K562 (cell line): Measurements from ENCODE around the gene EZH2. TPM values are rescaled to one million over a fixed set of nuclear protein-coding genes. Genes with fewer than 3 reads are reported as not detected.
A peak's percentile ranks its signal among the peaks of the same experiment; 100 is the strongest.

Source experiments
- ATAC-seq: fragments of 200-7000 bp; cut with Tn5 transposase; 3 replicates; pipeline ENCODE4 v1.9.1; 2020; ENCODE audit warnings: moderate library complexity
- BruUV-seq: library from RNA; stranded (reverse); fragments of 400-500 nt; replicated peaks from 2 replicates; lab custom pipeline; 2021; lab: Mats Ljungman, UMichigan
- CTCF ChIA-PET: fragments of 300-600 bp; formaldehyde crosslinking; extraction: SDS; loops from one replicate; lab custom pipeline; 2021; ENCODE audit warnings: low intra/inter-chr PET ratio; lab: Yijun Ruan, JAX
- POLR2A ChIA-PET: fragments of 300-600, 350-650 bp; sonication (Branson Sonifier 250); formaldehyde crosslinking; extraction: SDS; loops from one replicate; lab custom pipeline; 2021; ENCODE audit warnings: antibody characterized with exemption, inconsistent platforms; lab: Yijun Ruan, JAX
- DNase-seq, 4 experiments: peaks; one replicate each; pipeline versions ENCODE4 v3.0.0 to v3.0.0-alpha.2; 2011 to 2018; ENCODE audit warnings: low spot score in 3 of 4, mixed read lengths in 3 of 4; ENCODE audit errors: extremely low read depth in 1 of 4
- FAIRE-seq: peaks from 2 replicates; lab custom pipeline; 2011; peaks lifted over from hg19 to GRCh38; lab: Jason Lieb, UNC
- H2AFZ ChIP-seq: 2 replicates; pipeline ENCODE4 v1.6.0; 2011; ENCODE audit warnings: low read depth, low read length, control low read depth, inconsistent platforms
- H3K27ac ChIP-seq: fragments of 200-600 bp; 3 replicates; pipeline ENCODE4 v1.8.0; 2011; ENCODE audit warnings: low read depth, mild to moderate bottlenecking, control low read depth, inconsistent platforms, low read length, moderate library complexity, mixed read lengths; ENCODE audit errors: extremely low read depth
- H3K27me3 ChIP-seq, 2 experiments: fragments of 300-600 bp in 1 of 2; 2 replicates in 1 of 2; 3 replicates in 1 of 2; pipeline versions ENCODE4 v1.6.0 to v1.8.0; 2011; ENCODE audit warnings: inconsistent platforms in 2 of 2, low read length in 2 of 2, mild to moderate bottlenecking in 1 of 2, mixed read lengths in 1 of 2, moderate library complexity in 1 of 2; ENCODE audit not compliant: control insufficient read depth in 2 of 2, insufficient read depth in 2 of 2
- H3K36me3 ChIP-seq: fragments of 300-600 bp; 3 replicates; pipeline ENCODE4 v1.8.0; 2011; ENCODE audit warnings: mild to moderate bottlenecking, low read length, inconsistent platforms; ENCODE audit not compliant: control insufficient read depth, insufficient read depth
- H3K4me1 ChIP-seq, 2 experiments: fragments of 200-600 bp in 1 of 2; replicated peaks in 1 of 2; 2 replicates in 1 of 2; 3 replicates in 1 of 2; pipeline versions ENCODE4 v1.5.1 to v1.8.0; 2011; ENCODE audit warnings: inconsistent platforms in 2 of 2, low read length in 2 of 2, mild to moderate bottlenecking in 1 of 2, mixed read lengths in 1 of 2, moderate library complexity in 1 of 2; ENCODE audit not compliant: control insufficient read depth in 2 of 2, insufficient read depth in 2 of 2
- H3K4me2 ChIP-seq: 2 replicates; pipeline ENCODE4 v1.6.1; 2011; ENCODE audit warnings: low read length, control low read depth, inconsistent platforms, mixed read lengths; ENCODE audit not compliant: insufficient read depth
- H3K4me3 ChIP-seq: fragments of 200-600 bp; sonication (generic), shearing (Covaris generic); 2 replicates; pipeline ENCODE4 v1.5.1; 2016; ENCODE audit warnings: control low read depth, inconsistent platforms
- H3K79me2 ChIP-seq: fragments of 200-600 bp; 3 replicates; pipeline ENCODE4 v1.8.0; 2011; ENCODE audit warnings: low read length, inconsistent platforms; ENCODE audit not compliant: control insufficient read depth, insufficient read depth
- H3K9ac ChIP-seq, 2 experiments: 2 replicates each; pipeline versions ENCODE4 v1.6.0 to v1.6.1; 2011; ENCODE audit warnings: low read depth in 2 of 2, low read length in 2 of 2, control low read depth in 1 of 2, inconsistent platforms in 1 of 2, mild to moderate bottlenecking in 1 of 2, mixed read lengths in 1 of 2; ENCODE audit not compliant: insufficient read depth in 1 of 2
- H3K9me1 ChIP-seq: one replicate; pipeline ENCODE4 v1.6.0; 2011; ENCODE audit warnings: inconsistent platforms, mild to moderate bottlenecking, low read length, moderate library complexity; ENCODE audit not compliant: control insufficient read depth, insufficient read depth
- H3K9me3 ChIP-seq: replicated peaks from 2 replicates; pipeline ENCODE4 v1.5.1; 2011; ENCODE audit warnings: low read depth, low read length, inconsistent platforms; ENCODE audit not compliant: control insufficient read depth, insufficient read depth
- H4K20me1 ChIP-seq: replicated peaks from 2 replicates; pipeline ENCODE4 v1.6.1; 2011; ENCODE audit warnings: low read length, inconsistent platforms, mixed read lengths; ENCODE audit not compliant: control insufficient read depth, insufficient read depth
- BCLAF1 ChIP-seq, 2 experiments: fragments of 450-650 bp in 1 of 2; IDR thresholded peaks; 2 replicates each; pipeline ENCODE4 v1.6.1; 2011 to 2017; ENCODE audit warnings: low read depth in 2 of 2, antibody characterized with exemption in 1 of 2, borderline replicate concordance in 1 of 2, low read length in 1 of 2, mild to moderate bottlenecking in 1 of 2, mixed read lengths in 1 of 2; ENCODE audit not compliant: control insufficient read depth in 1 of 2
- CBFB ChIP-seq: sonication (generic); formaldehyde crosslinking; IDR thresholded peaks from 2 replicates; pipeline ENCODE4 v1.4.0; 2020; ENCODE audit warnings: mild to moderate bottlenecking, missing genetic modification reagents
- FOXK2 ChIP-seq, 2 experiments: fragments of 450-650 bp; IDR thresholded peaks in 1 of 2; conservative IDR thresholded peaks in 1 of 2; 2 replicates each; pipeline ENCODE4 v1.6.1; 2016; ENCODE audit warnings: low read depth in 2 of 2, mild to moderate bottlenecking in 1 of 2
- JUND ChIP-seq, 2 experiments: IDR thresholded peaks; 2 replicates in 1 of 2; 3 replicates in 1 of 2; pipeline ENCODE4 v1.6.1; 2011; ENCODE audit warnings: borderline replicate concordance in 2 of 2, low read depth in 2 of 2, low read length in 2 of 2, improper control_type of control experiment in 1 of 2, missing biosample characterization in 1 of 2, missing genetic modification characterization in 1 of 2, missing genetic modification reagents in 1 of 2
- KAT2B ChIP-seq: IDR thresholded peaks from one replicate; pipeline ENCODE4 v1.6.1; 2012; ENCODE audit warnings: low read depth, mild to moderate bottlenecking, control low read depth, inconsistent platforms, low read length, moderate library complexity
- MCM5 ChIP-seq: fragments of 450-650 bp; IDR thresholded peaks from 2 replicates; pipeline ENCODE4 v1.6.1; 2016; ENCODE audit warnings: low read depth
- ZNF398 ChIP-seq: fragments of 250-450 bp; sonication (Bioruptor Pico); IDR thresholded peaks from 2 replicates; pipeline ENCODE4 v1.8.0; 2021; ENCODE audit warnings: moderate library complexity, mild to moderate bottlenecking, inconsistent platforms
- ZNF740 ChIP-seq, 3 experiments: fragments of 200-800 bp in 1 of 3; sonication (Bioruptor generic) in 1 of 3; sonication (generic) in 1 of 3; formaldehyde crosslinking in 1 of 3; IDR thresholded peaks; 2 replicates each; pipeline versions ENCODE4 v1.6.1 to v1.8.0; 2016 to 2022; ENCODE audit warnings: mild to moderate bottlenecking in 2 of 3, missing compliant biosample characterization in 2 of 3, missing genetic modification characterization in 2 of 3, missing genetic modification reagents in 1 of 3
- WGBS: fragments of 100-300 bp; shearing (Covaris generic); methylation state at CpG from one replicate; pipeline ENCODE4 v1.1.6; 2016; ENCODE audit warnings: low coverage, mixed read lengths; ENCODE audit not compliant: insufficient coverage; ENCODE audit errors: missing lambda C conversion rate; 5-methylcytosine and 5-hydroxymethylcytosine counted together
- in situ Hi-C: fragments of 300-500 bp; cut with MboI; formaldehyde crosslinking; loops from 4 replicates; pipeline ENCODE4 v1.15.0; 2018; ENCODE audit warnings: inconsistent platforms, mixed read lengths
- intact Hi-C: fragments of 100-400 bp; cut with micrococcal nuclease; formaldehyde crosslinking; loops from 2 replicates; pipeline ENCODE4 v1.14.2; 2022
- polyA plus RNA-seq, 8 experiments: library from polyadenylated mRNA; depleted of rRNA in 4 of 8; stranded (reverse) in 5 of 8; unstranded in 3 of 8; fragments of >200 nt; fragmentation: Nextera tagmentation in 2 of 8; fragmentation: Illumina TruSeq in 1 of 8; extraction: Ambion mirVana in 2 of 8; extraction: Trizol in 1 of 8; gene quantifications; 2 replicates each; pipeline versions ENCODE4 v1.2.1 to v1.2.3, GENCODE V29; 2011 to 2014; ENCODE audit warnings: inconsistent platforms in 1 of 8, missing spikeins in 1 of 8
- total RNA-seq, 7 experiments: library from RNA; depleted of rRNA in 6 of 7; stranded (reverse); fragments of >200 nt in 6 of 7; fragmentation: Illumina TruSeq in 2 of 7; extraction: Trizol in 2 of 7; gene quantifications; 2 replicates each; pipeline versions ENCODE4 v1.2.1 to v1.2.3, GENCODE V29; 2011 to 2021; ENCODE audit warnings: low replicate concordance in 1 of 7

The EZH2 gene
- total and polyA plus RNA-seq, 9 of the 15 experiments (the other 6 are each of a cell fraction or from before 2014, with no cell fraction given), result 48.7 to 175 (median 98.6) TPM

GRCh38 chr7:148849393-148850098 lies 34.5 kb downstream of the EZH2 start (continued):
- no peak for TF ChIP-seq FOXK2 (conservative IDR thresholded peaks at IDR 0.05 in 1 of 2, IDR thresholded peaks at IDR 0.05 in 1 of 2; ENCODE audit: low read depth in 2 of 2)

GRCh38 chr7:148847815-148848734 lies 36.0 kb downstream of the EZH2 start:
- Histone ChIP-seq H4K20me1 (peaks cover 31% of the 10 kb centered on the region), H3K4me1 (peaks cover 24 to 61% of the 10 kb centered on the region in 2 experiments), H3K9me3 (no peaks in the 10 kb centered on the region), H3K4me2 (peak overlapping the region; percentile 68), H3K9me1 (no peaks in the 10 kb centered on the region), H3K27ac (peak overlapping the region; percentile 14; the same call in 2 of the 3 replicates), H3K36me3 (peaks cover 34% of the 10 kb centered on the region), H2AFZ (no peak overlapping the region), H3K4me3 (no peak overlapping the region), H3K79me2 (peaks cover 97% of the 10 kb centered on the region), H3K9ac (peak overlapping the region; percentile 12 to 31; a peak in 2 of 4 replicates), H3K27me3 (no peaks in the 10 kb centered on the region)
- peak in 3 of 4 experiments; percentile 47 to 80 (median 70) for DNase-seq
- 14% methylated on average over 9 of the region's 9 CpGs for WGBS
- in situ Hi-C loops (no loop called here), intact Hi-C loops (no loop called here)
- ChIA-PET CTCF (interaction anchor here (1.3 kb wide), 1 partner anchor 11 kb away, joined by 3 read pairs; no protein-coding TSS in a partner anchor), POLR2A (interaction anchor here (0.6 to 3.0 kb wide), 9 partner anchors 8 to 38 kb away, joined by 3 to 10 read pairs (median 5); no protein-coding TSS in a partner anchor)
- no TSS peak for BruUV-seq
- ATAC-seq, result peak; percentile 61
- peak; percentile 26 for FAIRE-seq
- TF ChIP-seq CBFB (CRISPR knock-in tag), result no peak
- TF ChIP-seq KAT2B, result no peak
- no peak for TF ChIP-seq MCM5
- no peak for TF ChIP-seq ZNF398 (CRISPR knock-in tag)
- TF ChIP-seq BCLAF1 (IDR thresholded peaks at IDR 0.05; ENCODE audit: borderline replicate concordance in 1 of 2, control insufficient read depth in 1 of 2, low read depth in 2 of 2, low read length in 1 of 2), result no peak
- TF ChIP-seq JUND (IDR thresholded peaks at IDR 0.05; ENCODE audit: borderline replicate concordance, low read depth, low read length), result no peak
- no peak for TF ChIP-seq JUND (tag; IDR thresholded peaks at IDR 0.05; ENCODE audit: borderline replicate concordance, low read depth, low read length)
- TF ChIP-seq ZNF740 (CRISPR knock-in tag; IDR thresholded peaks at IDR 0.05), result no peak
- no peak for TF ChIP-seq ZNF740 (tag; IDR thresholded peaks at IDR 0.05)
